ENCODE data around the gene MAP2K4. TPM values are rescaled to one million over a fixed set of nuclear protein-coding genes. Genes with fewer than 3 reads are reported as not detected.
A peak's percentile ranks its signal among the peaks of the same experiment; 100 is the strongest.

Gene MAP2K4
- total and polyA plus RNA-seq, 2 of the 13 experiments (the other 11 are each of a cell fraction or from before 2014, with no cell fraction given) = 21.5 to 35.6 TPM

DNA sequence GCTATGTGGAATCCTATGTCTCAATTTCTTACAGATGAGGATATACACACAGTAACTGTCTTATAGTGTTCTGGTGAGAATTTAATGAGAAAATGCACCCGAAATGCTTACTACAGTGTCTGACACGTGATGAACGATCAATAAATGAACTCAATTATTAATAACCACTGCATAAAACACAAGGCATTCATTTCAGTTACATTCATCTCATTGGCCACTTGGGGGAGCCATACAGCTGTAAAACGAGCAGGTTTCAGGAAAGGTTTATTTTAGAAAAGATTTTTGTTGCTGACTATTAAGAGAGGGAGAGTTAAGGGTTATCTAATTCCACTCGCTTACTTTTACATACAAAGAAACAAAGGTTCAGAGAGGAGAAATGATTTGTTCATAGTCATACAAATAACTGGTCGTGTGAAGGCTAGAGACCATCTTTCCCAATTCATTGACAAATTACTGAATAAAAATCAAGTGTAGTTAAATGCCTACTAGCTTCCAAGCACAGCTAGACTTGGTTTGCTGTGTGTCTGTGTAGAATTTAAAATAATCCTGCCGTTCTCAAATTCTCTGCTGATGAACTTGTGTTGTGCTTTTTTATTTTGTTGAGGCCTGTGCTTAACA lies 160.1 kb downstream of the MAP2K4 start:
- H4K20me1 ChIP-seq (ENCODE audit: insufficient read depth, low read length) = no peaks in the 10 kb centered on the region
- peak; percentile 47 for DNase-seq (ENCODE audit: low spot score)
- no peak; the same call in 2 of the 3 replicates for ATAC-seq
- peak; percentile 53 for FAIRE-seq
- WGBS (ENCODE audit: low lambda C conversion rate) = 1% methylated on average over 7 of the region's 7 CpGs
- H3K27ac ChIP-seq (ENCODE audit: extremely low read length, insufficient read depth, low read length) = no peak overlapping the region
- no peaks in the 10 kb centered on the region; a peak in 1 of 5 replicates for H3K27me3 ChIP-seq (ENCODE audit: control insufficient read depth in 1 of 2, insufficient read depth in 2 of 2, low read length in 2 of 2)
- ChIA-PET CTCF (ENCODE audit: low intra/inter-chr PET ratio, low total read pairs) (interaction anchor here (1.2 to 1.7 kb wide), 2 partner anchors 487 to 561 kb away, joined by 4 to 10 read pairs; no protein-coding TSS in a partner anchor), POLR2A (no interaction called here)
- H3K36me3 ChIP-seq (replicated peaks in 1 of 2; ENCODE audit: control insufficient read depth in 1 of 2, insufficient read depth in 2 of 2, low read length in 2 of 2) = no peaks in the 10 kb centered on the region
- no peak overlapping the region for H3K9ac ChIP-seq (ENCODE audit: insufficient read depth, low read depth, low read length)
- TF ChIP-seq CTCF (CRISPR knock-in tag; IDR thresholded peaks at IDR 0.05) (peak; percentile 73), STAG1 (CRISPR knock-in tag; IDR thresholded peaks at IDR 0.05) (peak; percentile 74), SMC3 (IDR thresholded peaks at IDR 0.05; ENCODE audit: low read length) (peak; percentile 47), PRDM10 (CRISPR knock-in tag; IDR thresholded peaks at IDR 0.05; ENCODE audit: low read depth) (no peak), ARID3A (IDR thresholded peaks at IDR 0.05; ENCODE audit: low read depth, low read length) (0 out of 2 replicates have a peak, but pooled peaks have one; percentile 18), CCAR2 (optimal IDR thresholded peaks at IDR 0.05; ENCODE audit: low read depth, low read length) (no peak)
- no peaks in the 10 kb centered on the region for H3K9me3 ChIP-seq (ENCODE audit: low read length)
- no peaks in the 10 kb centered on the region for H3K79me2 ChIP-seq (ENCODE audit: insufficient read depth, low read length)
- in situ Hi-C loops (cut with HindIII; ENCODE audit: extremely low pct_ligation_motif_present, low pct_unique_long_range_greater_than_20kb) = loop anchor here (5.0 kb wide), 1 partner anchor 487 kb away; the partner anchor contains the start of gene MYOCD
- BruUV-seq (replicated peaks) = no TSS peak
- H3K4me3 ChIP-seq (replicated peaks in 1 of 3; ENCODE audit: insufficient read depth in 1 of 3, low read depth in 2 of 3, low read length in 3 of 3) = no peak overlapping the region
- H3K4me2 ChIP-seq (ENCODE audit: low read depth, low read length) = no peak overlapping the region
- H2AFZ ChIP-seq (ENCODE audit: low read length) = no peak overlapping the region
- no peaks in the 10 kb centered on the region for H3K4me1 ChIP-seq (ENCODE audit: insufficient read depth, low read length)
- intact Hi-C loops (cut with micrococcal nuclease; ENCODE audit: unreplicated experiment) = loop anchor here (1.0 to 5.0 kb wide), 3 partner anchors 76 to 562 kb away; partner anchors contain the start of gene MYOCD
